Measurements from ENCODE around the gene TMC8. TPM values are rescaled to one million over a fixed set of nuclear protein-coding genes. Genes with fewer than 3 reads are reported as not detected.

The TMC8 gene
- total and polyA plus RNA-seq, 2 donors (not counting 1 experiment from before 2014, with no cell fraction given), result 0.02 TPM; not detected in 1

DNA sequence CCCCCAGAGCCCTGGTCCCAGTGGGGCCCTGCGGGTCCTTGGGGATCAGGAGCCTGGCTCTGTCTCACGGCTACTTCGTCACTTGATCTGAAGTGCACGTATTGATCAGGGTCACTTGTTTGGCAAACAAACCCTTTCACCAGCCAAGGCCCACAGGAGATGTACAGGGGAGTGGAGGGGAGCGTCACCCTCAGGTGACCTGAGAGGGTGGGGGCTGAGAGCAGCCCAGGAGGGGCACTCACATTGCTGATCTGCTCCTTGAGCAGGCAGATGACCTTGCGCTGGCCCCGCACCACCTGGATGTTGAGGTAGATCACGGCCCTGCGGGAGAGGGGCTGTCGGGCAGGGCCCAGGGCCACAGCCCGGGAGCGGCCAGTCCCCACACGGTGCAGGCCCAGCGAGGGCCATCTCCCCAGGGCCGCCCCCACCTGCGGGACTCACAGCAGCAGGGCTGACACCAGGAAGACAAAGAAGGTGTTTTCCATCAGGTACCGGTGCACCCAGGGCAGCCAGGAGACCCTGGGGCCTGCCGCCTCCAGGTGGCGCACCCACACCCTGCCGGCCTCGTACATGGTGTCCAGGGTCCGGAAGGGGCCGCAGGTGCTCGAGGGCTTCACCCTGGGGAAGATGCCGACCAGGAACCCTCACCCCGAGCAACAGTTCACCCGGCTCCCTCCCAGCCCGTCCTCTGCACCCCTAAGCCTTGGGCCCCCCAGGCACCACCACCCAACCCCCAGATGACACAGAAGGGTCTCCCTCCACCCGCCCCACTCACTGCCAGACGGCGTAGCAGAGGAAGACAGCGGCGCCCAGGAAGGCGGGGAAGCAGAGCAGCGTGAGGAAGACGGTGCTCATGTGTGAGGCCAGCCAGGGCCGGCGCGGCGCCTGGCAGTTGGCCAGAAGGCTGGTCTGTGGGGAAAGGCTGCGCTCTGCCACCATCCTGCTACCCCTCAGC, 13.3 kb upstream of the TMC8 start:
- peak in 1 of 2 donors; percentile 20 for DNase-seq (ENCODE audit: low read depth in 2 of 2)
- Histone ChIP-seq H3K27ac (ENCODE audit: insufficient read depth, low read length) (no peak overlapping the region), H3K36me3 (ENCODE audit: control insufficient read depth, insufficient read depth, low read length) (no peaks in the 10 kb centered on the region), H3K4me1 (ENCODE audit: control insufficient read depth, extremely low read depth, insufficient read depth, low read length) (no peaks in the 10 kb centered on the region), H3K9me3 (ENCODE audit: control insufficient read depth, insufficient read depth, low read depth, low read length) (no peaks in the 10 kb centered on the region), H3K4me3 (replicated peaks in 1 of 4; ENCODE audit: control extremely low read depth in 1 of 4, insufficient read depth in 1 of 4, low read depth in 3 of 4, low read length in 4 of 4) (no peak overlapping the region), H3K27me3 (ENCODE audit: control insufficient read depth, insufficient read depth, low read length) (no peaks in the 10 kb centered on the region), H2AFZ (ENCODE audit: low read length) (no peak overlapping the region), H3K9ac (ENCODE audit: insufficient read depth, low read length) (no peak overlapping the region), H3K4me2 (ENCODE audit: extremely low read depth, insufficient read depth, low read length) (no peak overlapping the region), H3K79me2 (ENCODE audit: control insufficient read depth, insufficient read depth, low read length) (no peaks in the 10 kb centered on the region), H4K20me1 (ENCODE audit: control insufficient read depth, extremely low read depth, insufficient read depth, low read length) (no peaks in the 10 kb centered on the region)
- no peak for TF ChIP-seq EZH2 (IDR thresholded peaks at IDR 0.05; ENCODE audit: low read length, missing control alignments)
- TF ChIP-seq, protein P1, sequence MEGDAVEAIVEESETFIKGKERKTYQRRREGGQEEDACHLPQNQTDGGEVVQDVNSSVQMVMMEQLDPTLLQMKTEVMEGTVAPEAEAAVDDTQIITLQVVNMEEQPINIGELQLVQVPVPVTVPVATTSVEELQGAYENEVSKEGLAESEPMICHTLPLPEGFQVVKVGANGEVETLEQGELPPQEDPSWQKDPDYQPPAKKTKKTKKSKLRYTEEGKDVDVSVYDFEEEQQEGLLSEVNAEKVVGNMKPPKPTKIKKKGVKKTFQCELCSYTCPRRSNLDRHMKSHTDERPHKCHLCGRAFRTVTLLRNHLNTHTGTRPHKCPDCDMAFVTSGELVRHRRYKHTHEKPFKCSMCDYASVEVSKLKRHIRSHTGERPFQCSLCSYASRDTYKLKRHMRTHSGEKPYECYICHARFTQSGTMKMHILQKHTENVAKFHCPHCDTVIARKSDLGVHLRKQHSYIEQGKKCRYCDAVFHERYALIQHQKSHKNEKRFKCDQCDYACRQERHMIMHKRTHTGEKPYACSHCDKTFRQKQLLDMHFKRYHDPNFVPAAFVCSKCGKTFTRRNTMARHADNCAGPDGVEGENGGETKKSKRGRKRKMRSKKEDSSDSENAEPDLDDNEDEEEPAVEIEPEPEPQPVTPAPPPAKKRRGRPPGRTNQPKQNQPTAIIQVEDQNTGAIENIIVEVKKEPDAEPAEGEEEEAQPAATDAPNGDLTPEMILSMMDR (conservative IDR thresholded peaks at IDR 0.05 in 1 of 2, IDR thresholded peaks at IDR 0.05 in 1 of 2; ENCODE audit: low read depth in 1 of 2, low read length in 2 of 2), result peak in 1 of 2 donors; percentile 23

DNA sequence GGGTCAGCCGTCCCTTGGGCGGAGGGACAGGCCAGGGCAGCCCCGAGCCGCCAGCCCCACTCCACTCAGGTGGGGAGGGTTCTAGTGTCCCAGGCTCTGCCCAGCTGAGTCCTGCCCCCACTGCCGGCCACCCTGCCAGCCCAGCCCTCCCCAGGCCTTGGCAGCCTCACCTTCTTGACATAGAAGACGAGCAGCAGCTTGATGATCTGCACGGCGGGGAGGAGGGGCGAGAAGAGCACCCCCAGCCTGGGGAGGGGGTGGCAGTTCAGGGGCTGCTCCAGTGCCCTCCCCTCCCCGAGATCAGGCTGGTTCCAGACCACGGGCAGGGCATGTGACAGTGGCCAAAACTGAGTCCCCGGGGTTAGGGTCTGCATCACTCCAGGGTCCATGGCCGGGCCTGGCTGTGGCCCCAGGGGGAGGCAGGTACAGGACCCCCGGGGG, 11.8 kb upstream of the TMC8 start:
- Histone ChIP-seq H3K79me2 (ENCODE audit: control insufficient read depth, insufficient read depth, low read length) (no peaks in the 10 kb centered on the region), H2AFZ (ENCODE audit: low read length) (no peak overlapping the region), H3K4me2 (ENCODE audit: extremely low read depth, insufficient read depth, low read length) (no peak overlapping the region), H3K36me3 (ENCODE audit: control insufficient read depth, insufficient read depth, low read length) (no peaks in the 10 kb centered on the region), H3K27ac (ENCODE audit: insufficient read depth, low read length) (no peak overlapping the region), H3K9me3 (ENCODE audit: control insufficient read depth, insufficient read depth, low read depth, low read length) (no peaks in the 10 kb centered on the region), H4K20me1 (ENCODE audit: control insufficient read depth, extremely low read depth, insufficient read depth, low read length) (no peaks in the 10 kb centered on the region), H3K9ac (ENCODE audit: insufficient read depth, low read length) (no peak overlapping the region), H3K4me1 (ENCODE audit: control insufficient read depth, extremely low read depth, insufficient read depth, low read length) (no peaks in the 10 kb centered on the region), H3K4me3 (replicated peaks in 1 of 4; ENCODE audit: control extremely low read depth in 1 of 4, insufficient read depth in 1 of 4, low read depth in 3 of 4, low read length in 4 of 4) (no peak overlapping the region), H3K27me3 (ENCODE audit: control insufficient read depth, insufficient read depth, low read length) (no peaks in the 10 kb centered on the region)
- TF ChIP-seq EZH2 (IDR thresholded peaks at IDR 0.05; ENCODE audit: low read length, missing control alignments), result no peak
- TF ChIP-seq, protein P1 (conservative IDR thresholded peaks at IDR 0.05 in 1 of 2, IDR thresholded peaks at IDR 0.05 in 1 of 2; ENCODE audit: low read depth in 1 of 2, low read length in 2 of 2), result no peak
- no peak for DNase-seq (ENCODE audit: low read depth in 2 of 2)

- TF ChIP-seq, protein P1 (conservative IDR thresholded peaks at IDR 0.05 in 1 of 2, IDR thresholded peaks at IDR 0.05 in 1 of 2; ENCODE audit: low read depth in 1 of 2, low read length in 2 of 2), result no peak
- TF ChIP-seq EZH2 (IDR thresholded peaks at IDR 0.05; ENCODE audit: low read length, missing control alignments), result no peak
- no peaks in the 10 kb centered on the region for H3K27me3 ChIP-seq (ENCODE audit: control insufficient read depth, insufficient read depth, low read length)
- no peaks in the 10 kb centered on the region for H3K4me1 ChIP-seq (ENCODE audit: control insufficient read depth, extremely low read depth, insufficient read depth, low read length)
Observed at GRCh38 chr17:78120537-78120936, 10.0 kb upstream of the TMC8 start.

More at GRCh38 chr17:78120537-78120936, 10.0 kb upstream of the TMC8 start:
- Histone ChIP-seq H2AFZ (ENCODE audit: low read length) (no peak overlapping the region), H3K9ac (ENCODE audit: insufficient read depth, low read length) (no peak overlapping the region), H4K20me1 (ENCODE audit: control insufficient read depth, extremely low read depth, insufficient read depth, low read length) (no peaks in the 10 kb centered on the region), H3K4me2 (ENCODE audit: extremely low read depth, insufficient read depth, low read length) (no peak overlapping the region), H3K9me3 (ENCODE audit: control insufficient read depth, insufficient read depth, low read depth, low read length) (no peaks in the 10 kb centered on the region), H3K79me2 (ENCODE audit: control insufficient read depth, insufficient read depth, low read length) (no peaks in the 10 kb centered on the region), H3K4me3 (replicated peaks in 1 of 4; ENCODE audit: control extremely low read depth in 1 of 4, insufficient read depth in 1 of 4, low read depth in 3 of 4, low read length in 4 of 4) (no peak overlapping the region), H3K36me3 (ENCODE audit: control insufficient read depth, insufficient read depth, low read length) (no peaks in the 10 kb centered on the region), H3K27ac (ENCODE audit: insufficient read depth, low read length) (no peak overlapping the region)
- no peak for DNase-seq (ENCODE audit: low read depth in 2 of 2)

Data from fibroblast of lung (primary cell).